GM19025 (cell line): ENCODE data around the gene NEB.
"Not testable (repeated sequence)": the region's sequence is repeated elsewhere in the genome, so short reads cannot be mapped to it uniquely, and the experiment has no call there.

Experiments
- ATAC-seq: cut with Tn5 transposase; IDR thresholded peaks from one replicate; pipeline ENCODE4 v1.9.1; 2021; ENCODE audit warnings: mild to moderate bottlenecking, low read depth, moderate library complexity; ENCODE audit not compliant: unreplicated experiment

NEB gene

GRCh38 chr2:151707857-151708256 lies 26.4 kb downstream of the NEB start:
- ATAC-seq = no peak

GRCh38 chr2:151704480-151704961 lies 29.8 kb downstream of the NEB start:
- not testable (repeated sequence) for ATAC-seq

GRCh38 chr2:151698134-151698533 lies 36.1 kb downstream of the NEB start:
- ATAC-seq = not testable (repeated sequence)

DNA sequence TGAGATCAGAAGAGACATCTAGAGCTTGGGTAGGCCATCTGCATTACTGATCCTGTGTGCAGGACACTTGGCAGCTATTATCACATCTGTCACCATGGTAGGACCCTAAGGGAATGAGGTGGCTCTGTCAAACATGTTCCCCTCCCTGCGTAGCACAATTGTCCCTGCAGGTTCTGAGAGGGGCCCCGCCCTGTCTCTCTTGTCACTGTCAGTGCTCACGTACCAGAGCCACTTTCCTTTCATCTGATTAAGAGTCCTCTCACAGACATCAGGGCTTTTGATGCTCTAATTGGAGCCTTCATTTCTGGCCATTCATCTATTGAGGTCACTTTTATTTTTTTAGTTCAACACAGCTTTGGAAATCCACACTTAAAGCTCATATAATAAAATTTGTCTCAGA lies 38.5 kb downstream of the NEB start:
- ATAC-seq = no peak

- no peak for ATAC-seq
Measured at GRCh38 chr2:151691631-151692030, 42.6 kb downstream of the NEB start.

DNA sequence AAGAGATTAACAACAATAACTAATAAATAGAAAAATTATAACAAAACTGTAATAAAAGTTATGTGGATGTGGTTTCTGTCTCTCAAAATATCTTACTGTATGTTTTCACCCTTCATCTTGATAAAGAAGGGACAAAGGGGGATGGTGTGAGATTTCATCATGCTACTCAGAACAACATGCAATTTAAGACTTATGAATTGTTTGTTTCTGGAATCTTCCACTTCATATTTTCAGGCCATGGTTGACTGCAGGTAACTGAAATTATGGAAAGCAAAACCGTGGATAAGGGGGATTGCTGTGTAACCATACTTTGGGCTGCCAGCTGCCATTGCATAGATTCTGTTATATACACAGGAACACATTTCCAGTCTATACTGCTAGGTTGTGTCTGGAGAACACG lies 45.6 kb downstream of the NEB start:
- no peak for ATAC-seq

DNA sequence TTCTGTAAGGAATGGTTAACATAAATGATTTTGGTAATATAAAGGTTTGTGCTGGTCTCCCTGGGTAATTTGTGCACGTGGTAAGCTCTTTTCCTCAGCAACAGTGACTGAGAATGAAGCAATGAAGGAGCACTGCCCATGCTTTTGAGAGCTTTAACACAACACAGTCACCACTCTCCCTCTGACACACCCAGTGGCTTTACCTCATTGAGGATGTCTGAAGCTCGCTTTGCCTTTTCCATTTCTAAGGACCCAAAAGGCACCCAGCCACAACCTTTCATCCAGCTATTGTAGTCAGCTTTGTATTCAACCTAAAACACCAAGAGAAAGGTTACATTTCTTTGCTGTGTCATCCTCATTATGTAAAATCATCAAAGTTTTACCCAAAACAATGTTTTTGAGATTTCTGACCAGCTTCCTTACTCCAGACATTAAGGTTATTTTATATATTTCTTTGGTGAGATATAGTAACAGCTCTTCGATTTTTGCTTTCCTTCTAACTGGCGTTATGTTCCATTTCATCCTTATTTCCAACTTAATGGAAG lies 51.7 kb downstream of the NEB start:
- no peak for ATAC-seq

GRCh38 chr2:151681051-151681450 lies 53.2 kb downstream of the NEB start:
- ATAC-seq = no peak

DNA sequence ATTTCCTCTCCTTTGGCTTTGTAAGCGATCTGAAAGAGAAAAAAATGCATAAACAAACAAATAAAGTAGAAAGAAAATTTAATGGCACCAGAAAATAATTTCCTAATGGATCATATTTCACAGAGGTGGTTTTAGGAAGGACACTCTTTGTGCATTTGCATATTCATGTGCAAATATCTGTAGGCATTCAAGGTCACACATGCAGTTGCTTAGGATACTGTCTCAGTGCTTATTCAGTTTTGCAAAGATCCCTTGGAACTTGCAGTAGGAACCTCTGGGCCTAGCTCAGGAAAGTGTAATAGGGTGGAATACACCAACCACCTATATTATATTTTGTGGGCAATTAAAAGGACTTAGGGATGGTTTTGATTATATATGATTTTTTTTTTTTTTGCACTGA lies 54.3 kb downstream of the NEB start:
- ATAC-seq = no peak

- no peak for ATAC-seq
Measured at GRCh38 chr2:151678849-151679248, 55.4 kb downstream of the NEB start.

GRCh38 chr2:151673016-151673415 lies 61.3 kb downstream of the NEB start:
- ATAC-seq = no peak

GRCh38 chr2:151672277-151672676 lies 62.0 kb downstream of the NEB start:
- ATAC-seq = no peak

DNA sequence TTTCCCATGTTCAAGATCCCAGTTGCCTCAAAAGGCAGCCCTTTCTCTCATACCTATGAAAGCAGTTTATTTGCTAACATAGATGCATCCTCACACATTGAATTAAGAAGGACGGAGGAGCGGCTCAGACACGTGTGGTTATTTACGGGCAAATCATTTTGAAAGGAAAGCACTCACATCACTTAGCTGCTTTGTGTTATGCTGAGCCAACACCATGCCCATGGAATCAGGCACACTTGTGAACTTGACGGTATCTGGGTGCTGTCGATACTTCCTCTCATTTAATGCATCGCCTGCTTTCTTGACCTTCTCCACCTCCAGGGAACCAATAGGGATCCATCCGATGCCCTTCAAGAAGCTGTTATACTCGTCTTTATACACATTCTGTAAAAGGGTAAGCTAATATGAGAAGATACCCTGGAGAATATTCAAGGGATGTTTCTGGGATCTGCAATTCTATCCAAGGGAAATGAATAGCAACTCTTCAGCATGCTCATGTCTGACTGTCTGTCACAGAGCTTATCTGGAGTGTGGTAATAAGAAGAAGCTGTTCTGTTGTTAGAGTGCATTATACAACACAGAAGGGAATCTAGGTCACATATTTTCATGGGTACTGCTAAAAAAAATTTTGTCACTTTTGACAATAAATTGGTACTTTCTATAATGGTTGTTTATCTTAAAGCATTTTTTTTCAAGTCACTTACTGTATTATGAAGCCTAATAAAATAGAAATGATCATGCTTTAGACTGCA lies 63.3 kb downstream of the NEB start:
- ATAC-seq = no peak

DNA sequence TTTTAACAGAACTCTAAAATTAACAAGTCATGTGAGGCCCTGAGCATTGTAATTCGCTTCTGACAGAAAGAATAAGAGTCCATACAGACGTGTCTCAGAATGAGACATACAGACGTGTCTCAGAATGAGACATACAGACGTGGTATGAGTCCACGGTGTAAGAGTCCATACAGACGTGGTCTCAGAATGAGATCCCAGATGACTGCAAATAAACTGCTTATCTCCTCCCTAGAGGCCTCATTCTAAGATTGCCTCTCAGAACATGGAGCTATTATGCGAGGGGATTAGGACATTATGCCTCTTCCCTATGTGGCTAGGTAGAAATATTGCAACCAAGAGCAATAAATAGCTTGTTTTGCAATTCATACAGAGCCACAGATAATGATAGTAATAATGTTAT lies 63.9 kb downstream of the NEB start:
- ATAC-seq = no peak

GRCh38 chr2:151669585-151670081 lies 64.6 kb downstream of the NEB start:
- ATAC-seq = no peak

DNA sequence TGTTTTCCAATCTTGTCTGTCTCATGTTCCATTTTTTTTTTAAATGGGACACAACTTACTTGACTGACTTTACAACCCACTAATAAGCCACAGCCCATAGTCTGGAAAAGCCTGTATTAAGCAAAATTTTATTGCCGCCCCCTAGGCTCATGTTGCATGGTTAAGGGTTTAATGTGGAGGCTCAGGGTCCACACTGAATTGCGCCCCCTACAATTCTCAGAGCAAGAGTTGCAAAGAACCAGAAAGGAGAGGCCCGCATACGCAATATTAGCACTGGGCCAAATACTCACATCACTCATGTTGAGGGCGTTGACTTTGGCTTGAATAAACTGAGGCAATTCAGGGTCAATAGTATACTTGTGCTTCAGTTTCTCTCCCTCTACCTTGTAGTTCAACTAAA lies 65.5 kb downstream of the NEB start:
- ATAC-seq = no peak

GRCh38 chr2:151665959-151666358 lies 68.3 kb downstream of the NEB start:
- ATAC-seq = no peak

- ATAC-seq = no peak
Measured at GRCh38 chr2:151664520-151664919, 69.8 kb downstream of the NEB start.

GRCh38 chr2:151661625-151662024 lies 72.7 kb downstream of the NEB start:
- ATAC-seq = no peak

- no peak for ATAC-seq
Measured at GRCh38 chr2:151658081-151658480, 76.2 kb downstream of the NEB start.

- no peak for ATAC-seq
Measured at GRCh38 chr2:151657667-151658076, 76.6 kb downstream of the NEB start.
